T-helper 1 cell treated with Interleukin-12 subunit alpha and Interleukin-12 subunit beta and Interleukin-4 antibody, amounts not matched to agents 30 ng/mL and 1 ng/mL, for 36 hours (primary cell): ENCODE data around the gene NHERF2. TPM values are rescaled to one million over a fixed set of nuclear protein-coding genes. Genes with fewer than 3 reads are reported as not detected.

Experiments
- intact Hi-C: fragments of 100-400 bp; cut with micrococcal nuclease; formaldehyde crosslinking; loops from one replicate; pipeline ENCODE4 v1.15.1; 2024
- total RNA-seq: library from RNA; stranded (reverse); gene quantifications from 2 replicates; pipeline ENCODE4 v1.2.3, GENCODE V29; 2022

The NHERF2 gene
- total RNA-seq, 1 donor from 2014 or later, result 2.4 TPM

DNA sequence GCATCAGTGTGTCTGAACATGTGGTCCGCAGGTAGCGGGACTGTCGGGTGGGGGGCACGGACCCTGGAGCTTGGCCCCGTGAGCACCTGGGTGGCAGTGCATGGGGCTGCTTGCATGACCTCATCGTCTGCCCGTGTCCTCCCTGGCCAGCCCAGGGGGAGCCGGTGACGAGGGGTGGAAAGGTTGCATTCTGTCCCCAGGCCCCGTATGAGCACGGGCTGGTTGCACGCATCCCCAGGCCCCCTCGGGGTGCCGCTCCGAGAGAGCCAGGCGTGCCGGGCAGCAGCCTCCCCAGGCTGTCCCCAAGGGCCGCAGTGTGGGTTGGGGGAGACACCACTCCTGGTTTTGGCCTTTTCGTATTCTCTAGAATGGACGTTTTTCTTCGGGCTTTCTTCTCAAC is 51.0 kb downstream of the NHERF2 start:
- intact Hi-C loops, result no loop called here

DNA sequence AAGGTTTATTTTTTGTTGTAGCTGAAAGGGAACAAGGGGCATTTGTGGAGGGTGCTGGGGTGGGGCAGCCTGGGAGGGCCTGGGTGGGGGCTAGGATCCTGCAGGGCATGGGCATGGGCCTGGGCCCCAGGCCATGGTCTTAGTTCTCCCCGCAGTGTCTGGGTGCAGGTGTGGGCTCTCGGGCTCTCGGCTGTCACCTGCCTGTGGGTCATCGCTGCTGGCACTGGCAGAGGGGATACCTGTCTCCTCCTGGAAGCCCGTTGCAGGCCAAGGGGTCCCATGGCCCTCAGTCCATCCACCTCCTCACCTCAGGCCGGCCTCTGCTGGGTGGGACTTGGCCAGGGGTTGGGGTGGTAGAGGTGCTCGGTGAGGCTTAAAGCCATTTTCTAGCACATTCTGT is 51.4 kb downstream of the NHERF2 start:
- intact Hi-C loops, result no loop called here

DNA sequence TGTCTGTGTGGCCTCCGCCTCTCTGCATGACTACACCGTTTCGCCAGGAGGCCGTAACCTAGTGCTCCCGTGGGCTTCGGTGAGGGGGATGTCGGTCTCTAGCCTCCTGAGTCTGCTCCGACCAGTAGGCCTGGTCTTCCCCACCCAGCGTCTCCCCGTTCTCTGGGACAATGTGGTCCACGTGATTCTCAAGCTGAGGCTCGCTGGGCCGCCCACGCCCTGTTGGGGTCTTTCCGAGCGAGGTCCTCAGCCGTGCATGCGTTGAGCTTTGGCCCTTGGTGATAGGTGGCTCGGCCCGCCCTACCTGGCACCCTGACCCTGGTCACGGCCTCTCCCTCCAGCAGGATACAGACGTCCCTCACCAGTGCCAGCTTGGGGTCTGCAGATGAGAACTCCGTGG is 52.0 kb downstream of the NHERF2 start:
- intact Hi-C loops, result no loop called here

DNA sequence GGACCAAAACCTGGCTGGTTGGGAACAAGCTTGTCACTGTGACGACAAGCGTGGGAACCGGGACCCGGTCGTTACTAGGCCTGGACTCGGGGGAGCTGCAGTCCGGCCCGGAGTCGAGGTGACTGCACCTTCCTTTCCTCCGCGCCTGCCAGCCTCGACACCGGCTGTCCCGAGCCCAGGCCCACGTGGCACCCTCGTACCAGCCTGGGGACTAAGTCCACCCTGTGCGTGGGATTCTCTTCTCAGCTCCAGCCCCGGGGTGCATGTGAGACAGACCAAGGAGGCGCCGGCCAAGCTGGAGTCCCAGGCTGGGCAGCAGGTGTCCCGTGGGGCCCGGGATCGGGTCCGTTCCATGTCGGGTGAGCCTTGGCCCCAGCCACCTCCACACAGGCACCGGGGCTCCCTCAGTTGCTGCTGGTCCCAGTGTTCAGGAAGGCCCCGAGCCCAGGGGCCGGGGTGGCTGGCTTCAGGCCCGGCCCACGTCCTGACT is 52.7 kb downstream of the NHERF2 start:
- intact Hi-C loops, result no loop called here

DNA sequence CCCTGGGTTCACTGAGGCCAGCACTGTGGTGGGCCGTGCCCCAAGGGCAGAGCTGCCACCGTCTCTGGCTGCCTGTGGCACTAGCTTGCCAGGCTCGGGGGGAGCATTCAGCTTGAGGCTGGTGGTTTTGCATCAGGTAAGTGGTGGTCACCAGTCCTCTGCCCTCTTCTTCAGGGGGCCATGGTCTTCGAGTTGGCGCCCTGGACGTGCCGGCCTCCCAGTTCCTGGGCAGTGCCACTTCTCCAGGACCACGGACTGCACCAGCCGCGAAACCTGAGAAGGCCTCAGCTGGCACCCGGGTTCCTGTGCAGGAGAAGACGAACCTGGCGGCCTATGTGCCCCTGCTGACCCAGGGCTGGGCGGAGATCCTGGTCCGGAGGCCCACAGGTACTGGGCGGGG is 53.3 kb downstream of the NHERF2 start:
- intact Hi-C loops, result no loop called here

DNA sequence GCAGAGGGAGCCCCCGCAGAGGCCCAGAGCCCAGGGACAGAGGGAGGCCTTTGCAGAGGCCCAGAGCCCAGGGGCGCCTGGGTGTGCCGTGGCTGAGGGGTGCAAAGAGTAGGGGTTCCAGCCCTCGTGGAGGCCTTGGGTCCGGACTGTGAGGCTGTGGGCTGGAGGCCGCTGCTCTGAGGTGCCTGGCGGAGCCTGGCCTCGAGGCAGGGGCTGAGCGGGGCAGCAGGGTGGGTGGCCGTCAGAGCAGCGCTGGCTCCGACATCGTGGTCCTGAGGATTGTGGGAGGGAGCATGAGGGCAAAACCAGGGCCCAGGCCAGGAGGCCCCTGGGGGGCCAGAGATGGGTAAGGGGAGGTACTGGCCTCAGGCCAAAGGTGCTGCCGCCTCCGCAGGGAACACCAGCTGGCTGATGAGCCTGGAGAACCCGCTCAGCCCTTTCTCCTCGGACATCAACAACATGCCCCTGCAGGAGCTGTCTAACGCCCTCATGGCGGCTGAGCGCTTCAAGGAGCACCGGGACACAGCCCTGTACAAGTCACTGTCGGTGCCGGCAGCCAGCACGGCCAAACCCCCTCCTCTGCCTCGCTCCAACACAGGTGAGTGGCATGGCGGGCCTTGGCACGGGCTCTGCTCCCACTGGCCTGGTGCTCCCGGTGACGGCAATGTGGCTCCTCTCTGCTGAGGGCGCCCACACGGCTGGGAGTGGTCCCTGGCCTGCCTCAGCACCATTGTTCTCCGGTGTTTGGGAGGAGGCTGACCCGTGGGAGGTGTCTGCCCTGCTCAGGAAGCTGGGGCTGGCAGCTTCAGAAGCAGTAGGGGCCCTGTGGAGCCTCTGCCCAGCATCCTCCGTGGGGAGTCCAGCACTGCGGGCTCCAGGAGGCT is 54.7 kb downstream of the NHERF2 start:
- intact Hi-C loops, result no loop called here

DNA sequence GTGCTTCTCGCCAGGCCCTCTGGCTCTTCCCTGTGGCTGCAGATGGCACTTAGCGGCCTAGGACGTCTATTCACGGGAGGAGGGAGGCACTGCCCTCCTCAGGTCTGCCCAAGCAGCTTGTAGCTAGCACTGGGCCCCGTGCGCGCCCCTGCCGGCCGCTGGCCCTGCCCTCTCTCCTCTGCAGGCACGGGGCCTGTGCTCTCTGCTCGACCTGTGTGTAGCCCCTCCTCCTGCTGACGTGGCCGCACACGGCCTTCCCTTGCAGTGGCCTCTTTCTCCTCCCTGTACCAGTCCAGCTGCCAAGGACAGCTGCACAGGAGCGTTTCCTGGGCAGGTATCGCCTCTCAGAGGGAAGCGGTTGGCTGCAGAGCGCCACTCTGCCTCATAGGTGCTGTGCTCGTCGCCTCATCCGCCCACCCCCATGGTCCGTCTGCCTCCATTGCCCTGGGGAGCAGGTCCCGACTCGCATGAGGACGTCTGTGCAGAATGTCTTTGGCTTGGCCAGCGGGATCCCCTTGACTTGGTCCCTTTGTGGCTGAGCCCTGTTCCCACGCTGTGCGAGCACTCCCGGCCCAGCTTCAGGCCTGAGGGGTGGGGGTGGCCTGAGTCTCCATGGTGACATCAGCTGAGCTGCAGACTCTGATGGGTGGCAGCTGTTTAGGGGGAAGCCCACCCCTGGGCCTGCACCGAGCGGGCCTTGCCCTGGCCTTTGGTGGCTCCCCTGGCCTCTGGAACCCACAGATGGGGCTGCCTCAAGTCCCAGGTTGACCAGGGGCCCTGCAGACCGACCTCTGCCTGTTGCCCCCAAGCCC is 55.7 kb downstream of the NHERF2 start:
- intact Hi-C loops, result no loop called here

DNA sequence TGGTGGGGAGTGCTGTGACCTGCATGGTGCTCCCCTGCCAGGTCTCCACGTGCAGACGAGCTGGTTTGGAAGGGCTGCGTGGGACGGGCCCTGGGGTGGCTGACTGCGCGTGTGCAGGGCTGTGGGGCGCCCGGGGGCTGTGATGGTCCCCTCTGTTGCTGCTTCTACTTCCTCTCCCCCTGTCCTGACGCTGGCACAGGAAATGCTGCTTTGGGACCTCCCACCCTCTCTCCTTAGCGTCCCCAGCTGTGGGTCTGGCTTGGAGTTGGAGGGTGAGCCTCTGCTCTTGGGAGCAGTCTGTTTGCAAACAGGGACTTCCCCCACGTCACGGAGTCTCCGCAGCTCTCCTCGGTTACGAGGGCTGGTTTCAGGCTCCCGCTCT is 56.3 kb downstream of the NHERF2 start:
- intact Hi-C loops, result no loop called here

DNA sequence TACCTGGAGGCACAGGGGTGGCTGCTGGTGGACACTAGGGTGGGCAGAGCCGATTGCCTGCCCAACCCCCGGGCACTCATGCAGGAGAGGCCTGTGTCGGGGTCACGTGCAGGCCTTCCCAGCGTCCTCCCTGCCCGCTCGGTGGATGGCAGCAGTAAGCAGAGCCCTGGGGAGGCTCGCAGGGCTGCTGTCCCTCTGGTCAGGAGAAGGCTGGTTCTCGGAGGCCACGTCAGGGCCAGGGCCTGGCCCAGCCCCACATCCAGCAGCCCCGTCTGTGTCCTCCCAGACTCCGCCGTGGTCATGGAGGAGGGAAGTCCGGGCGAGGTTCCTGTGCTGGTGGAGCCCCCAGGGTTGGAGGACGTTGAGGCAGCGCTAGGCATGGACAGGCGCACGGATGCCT is 56.7 kb downstream of the NHERF2 start:
- intact Hi-C loops, result no loop called here

DNA sequence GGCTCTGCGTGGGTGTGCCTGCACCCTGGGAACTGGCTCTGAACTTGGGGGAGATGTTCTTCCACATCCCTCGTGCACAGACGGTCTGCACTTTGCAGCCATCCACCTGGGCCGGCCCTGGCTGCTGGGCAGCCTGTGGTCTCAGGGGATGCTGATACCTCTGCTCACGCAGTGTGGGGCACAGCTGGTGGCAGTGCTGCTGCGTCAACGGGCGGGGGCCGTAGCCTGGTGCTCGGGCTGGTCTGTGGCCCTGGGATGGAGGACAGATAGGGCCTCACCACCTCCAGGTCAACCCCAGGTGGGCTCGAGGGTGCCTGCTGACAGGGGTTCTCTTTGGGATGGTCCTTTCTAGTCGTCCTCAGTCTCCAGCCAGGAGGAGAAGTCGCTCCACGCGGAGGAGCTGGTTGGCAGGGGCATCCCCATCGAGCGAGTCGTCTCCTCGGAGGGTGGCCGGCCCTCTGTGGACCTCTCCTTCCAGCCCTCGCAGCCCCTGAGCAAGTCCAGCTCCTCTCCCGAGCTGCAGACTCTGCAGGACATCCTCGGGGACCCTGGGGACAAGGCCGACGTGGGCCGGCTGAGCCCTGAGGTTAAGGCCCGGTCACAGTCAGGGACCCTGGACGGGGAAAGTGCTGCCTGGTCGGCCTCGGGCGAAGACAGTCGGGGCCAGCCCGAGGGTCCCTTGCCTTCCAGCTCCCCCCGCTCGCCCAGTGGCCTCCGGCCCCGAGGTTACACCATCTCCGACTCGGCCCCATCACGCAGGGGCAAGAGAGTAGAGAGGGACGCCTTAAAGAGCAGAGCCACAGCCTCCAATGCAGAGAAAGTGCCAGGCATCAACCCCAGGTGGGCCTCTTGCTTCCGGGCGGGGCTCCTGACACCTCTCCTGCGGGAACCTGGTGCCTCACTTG is 57.4 kb downstream of the NHERF2 start:
- intact Hi-C loops, result no loop called here

DNA sequence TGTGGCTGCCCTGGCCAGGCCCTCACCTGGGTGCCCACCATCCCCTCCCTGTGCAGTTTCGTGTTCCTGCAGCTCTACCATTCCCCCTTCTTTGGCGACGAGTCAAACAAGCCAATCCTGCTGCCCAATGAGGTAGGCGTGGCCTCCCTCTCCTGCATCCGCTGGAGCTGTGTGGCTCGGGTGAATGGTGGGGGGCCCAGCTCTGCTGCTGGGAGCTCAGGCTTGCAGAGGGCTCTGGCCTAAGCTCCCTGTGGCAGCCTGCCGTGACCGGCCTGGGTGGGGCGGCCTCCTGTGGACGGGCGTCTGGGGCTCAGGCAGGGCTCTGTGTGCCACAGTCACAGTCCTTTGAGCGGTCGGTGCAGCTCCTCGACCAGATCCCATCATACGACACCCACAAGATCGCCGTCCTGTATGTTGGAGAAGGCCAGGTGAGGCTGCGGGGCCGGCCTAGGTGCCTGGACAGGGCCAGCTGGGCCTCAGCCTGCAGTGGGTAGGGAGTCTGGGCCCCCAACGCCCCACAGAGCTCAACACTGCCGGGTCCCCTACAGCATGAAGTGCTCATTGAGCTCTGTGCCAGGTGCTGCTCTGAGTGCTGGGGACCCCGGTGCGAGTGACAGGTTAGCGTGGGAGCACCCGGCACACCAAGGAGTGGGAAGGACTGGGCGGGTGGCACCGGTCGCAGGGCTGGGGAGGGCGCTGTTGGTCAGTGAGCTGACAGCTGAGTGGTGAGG is 58.4 kb downstream of the NHERF2 start:
- intact Hi-C loops, result no loop called here

DNA sequence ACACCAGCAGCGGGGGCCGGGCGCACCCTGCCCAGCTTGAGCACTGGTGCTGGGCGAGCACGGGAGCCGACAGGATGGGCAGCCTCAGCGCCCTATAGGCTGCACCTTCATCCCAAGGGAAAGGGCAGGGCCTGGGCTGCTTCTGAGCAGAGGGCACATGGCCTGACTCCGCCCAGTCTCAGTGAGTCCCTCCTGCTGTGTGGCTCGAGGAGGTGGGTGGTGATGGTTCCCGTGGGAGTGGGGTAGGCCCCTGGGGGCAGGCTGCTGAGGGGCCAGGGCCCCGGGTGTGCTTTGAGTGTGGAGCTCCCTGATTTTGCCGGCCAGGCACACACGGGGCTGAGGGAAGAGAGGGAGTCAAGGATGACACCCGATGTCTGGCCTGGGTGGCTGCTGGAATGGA is 59.0 kb downstream of the NHERF2 start:
- intact Hi-C loops, result no loop called here

DNA sequence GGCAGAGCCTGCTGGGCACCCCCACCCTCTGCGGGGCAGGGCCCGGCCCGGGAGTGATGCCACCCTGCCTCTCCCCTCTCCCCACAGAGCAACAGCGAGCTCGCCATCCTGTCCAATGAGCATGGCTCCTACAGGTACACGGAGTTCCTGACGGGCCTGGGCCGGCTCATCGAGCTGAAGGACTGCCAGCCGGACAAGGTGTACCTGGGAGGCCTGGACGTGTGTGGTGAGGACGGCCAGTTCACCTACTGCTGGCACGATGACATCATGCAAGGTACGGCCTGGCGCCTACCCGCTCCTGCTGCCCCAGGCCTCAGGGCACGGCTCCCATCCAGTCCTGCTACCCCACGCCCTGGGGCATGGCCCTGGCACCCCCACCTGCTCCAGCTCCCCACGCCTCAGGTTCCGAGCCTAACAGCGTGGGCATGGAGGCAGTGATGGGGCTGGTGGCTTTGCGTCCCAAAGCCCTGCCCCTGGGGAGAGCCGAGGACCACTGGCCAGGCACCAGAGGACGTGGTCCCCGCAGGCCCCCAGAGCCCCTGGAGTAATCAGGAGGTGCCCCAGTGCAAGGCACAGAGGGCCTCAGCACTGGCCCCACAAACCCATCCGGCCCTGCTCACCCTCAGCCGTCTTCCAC is 59.5 kb downstream of the NHERF2 start:
- intact Hi-C loops, result no loop called here

DNA sequence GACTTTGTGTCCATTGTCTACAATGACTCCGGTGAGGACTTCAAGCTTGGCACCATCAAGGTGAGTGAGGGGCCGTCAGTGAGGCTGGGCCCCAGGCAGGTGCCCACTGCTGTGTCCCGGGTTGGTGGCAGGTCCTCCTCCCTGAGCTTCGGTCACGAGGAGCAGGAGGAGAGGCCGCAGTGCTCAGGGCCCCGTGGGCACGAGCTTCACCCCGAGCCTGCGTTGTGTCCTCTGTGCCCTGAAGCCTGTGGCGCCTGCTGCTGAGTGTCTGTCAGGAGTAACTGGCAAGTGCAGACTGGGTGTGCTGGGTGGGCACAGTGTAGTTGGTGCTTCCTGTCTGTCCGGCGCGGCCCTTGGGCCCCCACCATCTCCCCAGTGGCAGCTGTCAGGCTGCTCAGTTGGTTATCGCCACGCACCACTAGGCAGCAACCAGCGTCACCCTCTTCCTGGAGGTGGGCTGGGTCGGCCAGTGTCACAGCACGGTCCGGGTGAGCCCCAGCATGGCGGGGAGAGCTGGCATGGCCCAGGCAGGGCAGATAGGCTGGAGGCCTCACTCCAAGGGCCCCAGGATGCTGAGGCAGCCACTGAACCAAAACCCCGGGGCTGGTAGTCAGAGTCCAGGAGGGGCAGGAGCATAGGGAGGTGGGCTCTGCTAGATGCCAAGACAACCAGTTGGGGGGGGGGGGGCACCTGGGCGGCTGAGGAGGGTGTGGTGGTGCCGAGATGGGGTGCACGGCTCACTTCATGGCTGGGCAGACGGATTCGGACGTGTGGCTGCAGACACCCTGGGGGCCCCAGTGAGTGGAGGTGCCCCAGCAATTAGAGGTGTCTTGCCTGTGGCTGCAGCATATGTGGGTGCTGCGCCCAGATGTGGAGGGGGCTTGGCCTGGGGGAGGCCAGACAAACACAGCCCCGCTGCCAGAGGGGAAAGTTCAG is 60.4 kb downstream of the NHERF2 start:
- intact Hi-C loops, result no loop called here

DNA sequence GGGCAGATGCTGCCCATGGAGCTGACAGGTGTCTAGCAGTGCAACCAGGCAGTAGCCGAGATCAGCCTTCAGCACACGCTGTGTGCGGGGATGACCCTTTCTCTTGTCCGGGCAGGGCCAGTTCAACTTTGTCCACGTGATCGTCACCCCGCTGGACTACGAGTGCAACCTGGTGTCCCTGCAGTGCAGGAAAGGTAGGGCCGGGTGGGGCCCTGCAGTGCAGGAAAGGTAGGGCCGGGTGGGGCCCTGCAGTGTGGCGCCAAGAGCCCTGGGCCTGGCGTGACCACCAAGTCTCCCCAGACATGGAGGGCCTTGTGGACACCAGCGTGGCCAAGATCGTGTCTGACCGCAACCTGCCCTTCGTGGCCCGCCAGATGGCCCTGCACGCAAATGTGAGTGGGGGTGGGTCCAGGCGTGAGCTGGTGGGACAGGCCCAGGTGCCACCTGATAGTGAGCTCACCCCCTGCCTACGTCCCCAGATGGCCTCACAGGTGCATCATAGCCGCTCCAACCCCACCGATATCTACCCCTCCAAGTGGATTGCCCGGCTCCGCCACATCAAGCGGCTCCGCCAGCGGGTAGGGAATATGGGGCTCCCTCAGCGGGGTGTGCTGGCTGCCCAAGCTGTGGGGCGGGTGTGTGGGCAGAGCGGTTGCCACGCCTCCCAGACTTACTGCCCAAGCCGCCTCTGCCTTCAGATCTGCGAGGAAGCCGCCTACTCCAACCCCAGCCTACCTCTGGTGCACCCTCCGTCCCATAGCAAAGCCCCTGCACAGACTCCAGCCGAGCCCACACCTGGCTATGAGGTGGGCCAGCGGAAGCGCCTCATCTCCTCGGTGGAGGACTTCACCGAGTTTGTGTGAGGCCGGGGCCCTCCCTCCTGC is 61.3 kb downstream of the NHERF2 start:
- intact Hi-C loops, result no loop called here
